OCI-LY1 (cell line): ENCODE results near the gene PI4KA.

Source experiments
- H2AFZ ChIP-seq: fragments of 200-600 bp; sonication (generic), shearing (Covaris generic); 2 replicates; pipeline ENCODE4 v1.6.0; 2014; ENCODE audit warnings: antibody characterized with exemption, mild to moderate bottlenecking, low read length
- H3F3A ChIP-seq: fragments of 200-600 bp; sonication (generic), shearing (Covaris generic); 2 replicates; pipeline ENCODE4 v1.6.0; 2014; ENCODE audit warnings: mild to moderate bottlenecking, antibody characterized with exemption, low read length, moderate library complexity; ENCODE audit not compliant: insufficient read depth
- H3K27ac ChIP-seq: fragments of 200-600 bp; sonication (generic); 2 replicates; pipeline ENCODE4 v1.5.1; 2014; ENCODE audit warnings: low read length, mixed run types, mild to moderate bottlenecking, low read depth; ENCODE audit not compliant: poor library complexity, severe bottlenecking
- H3K27me3 ChIP-seq: fragments of 200-600 bp; sonication (generic); 2 replicates; pipeline ENCODE4 v1.6.0; 2014; ENCODE audit warnings: antibody characterized with exemption, mild to moderate bottlenecking, low read length, moderate library complexity; ENCODE audit not compliant: insufficient read depth
- H3K36me3 ChIP-seq: fragments of 200-600 bp; sonication (generic); 2 replicates; pipeline ENCODE4 v1.6.1; 2014; ENCODE audit warnings: mild to moderate bottlenecking, antibody characterized with exemption, low read length, moderate library complexity, mixed read lengths; ENCODE audit not compliant: insufficient read depth
- H3K4me1 ChIP-seq: fragments of 200-600 bp; sonication (generic); 2 replicates; pipeline ENCODE4 v1.5.1; 2014; ENCODE audit warnings: mild to moderate bottlenecking, low read length, moderate library complexity; ENCODE audit not compliant: insufficient read depth, severe bottlenecking
- H3K4me2 ChIP-seq: fragments of 200-600 bp; sonication (generic), shearing (Covaris generic); 2 replicates; pipeline ENCODE4 v1.6.1; 2014; ENCODE audit warnings: low read length
- H3K4me3 ChIP-seq: fragments of 200-600 bp; sonication (generic); 2 replicates; pipeline ENCODE4 v1.5.1; 2014; ENCODE audit warnings: low read length, low read depth, mild to moderate bottlenecking, mixed read lengths; ENCODE audit not compliant: poor library complexity, severe bottlenecking
- H3K79me2 ChIP-seq: fragments of 200-600 bp; shearing (Covaris generic); 2 replicates; pipeline ENCODE4 v1.6.1; 2016; ENCODE audit warnings: mixed run types, low read length, mixed read lengths; ENCODE audit not compliant: insufficient read depth
- H3K9ac ChIP-seq: fragments of 200-600 bp; sonication (generic), shearing (Covaris generic); 2 replicates; pipeline ENCODE4 v1.6.1; 2014; ENCODE audit warnings: mild to moderate bottlenecking, low read length, mixed read lengths
- H3K9me2 ChIP-seq: fragments of 200-600 bp; sonication (generic), shearing (Covaris generic); 2 replicates; pipeline ENCODE4 v1.6.1; 2014; ENCODE audit warnings: low read depth, mild to moderate bottlenecking, low read length, mixed read lengths
- H3K9me3 ChIP-seq: fragments of 200-600 bp; shearing (Covaris generic); 2 replicates; pipeline ENCODE4 v1.6.1; 2014; ENCODE audit warnings: low read length, mixed read lengths
- H4K20me1 ChIP-seq: fragments of 200-600 bp; sonication (generic), shearing (Covaris generic); 2 replicates; pipeline ENCODE4 v1.6.0; 2016; ENCODE audit warnings: mild to moderate bottlenecking, low read length; ENCODE audit not compliant: insufficient read depth
- CTCF ChIP-seq: fragments of 200-600 bp; sonication (generic), shearing (Covaris generic); IDR thresholded peaks from 2 replicates; pipeline ENCODE4 v1.5.1; 2017; ENCODE audit warnings: mild to moderate bottlenecking, antibody characterized with exemption, low read length, moderate library complexity, mixed read lengths
- EZH2 ChIP-seq: fragments of 200-600 bp; sonication (generic), shearing (Covaris generic); IDR thresholded peaks from 2 replicates; pipeline ENCODE4 v1.8.0; 2017; ENCODE audit warnings: borderline replicate concordance, mixed run types, mild to moderate bottlenecking, antibody characterized with exemption, low read length, moderate library complexity, mixed read lengths

The PI4KA gene

GRCh38 chr22:20659920-20660319, 198.7 kb downstream of the PI4KA start:
- Histone ChIP-seq H4K20me1 (no peaks in the 10 kb centered on the region), H3K9me3 (no peaks in the 10 kb centered on the region), H2AFZ (no peak overlapping the region), H3K4me1 (no peaks in the 10 kb centered on the region), H3K9me2 (no peaks in the 10 kb centered on the region), H3K27me3 (no peaks in the 10 kb centered on the region; the same call in 1 of the 2 replicates), H3F3A (no peaks in the 10 kb centered on the region), H3K79me2 (no peaks in the 10 kb centered on the region), H3K4me2 (no peak overlapping the region), H3K4me3 (no peak overlapping the region), H3K36me3 (no peaks in the 10 kb centered on the region), H3K27ac (no peak overlapping the region), H3K9ac (no peak overlapping the region)
- TF ChIP-seq CTCF (no peak), EZH2 (no peak)

- Histone ChIP-seq H3K79me2 (no peaks in the 10 kb centered on the region), H3K9ac (no peak overlapping the region), H3K4me2 (no peak overlapping the region), H3F3A (no peaks in the 10 kb centered on the region), H3K9me3 (no peaks in the 10 kb centered on the region), H3K27me3 (no peaks in the 10 kb centered on the region; the same call in 1 of the 2 replicates), H3K36me3 (no peaks in the 10 kb centered on the region), H3K27ac (no peak overlapping the region), H3K9me2 (no peaks in the 10 kb centered on the region), H2AFZ (no peak overlapping the region), H3K4me1 (no peaks in the 10 kb centered on the region), H4K20me1 (no peaks in the 10 kb centered on the region), H3K4me3 (no peak overlapping the region)
- no peak for TF ChIP-seq EZH2
Observed at GRCh38 chr22:20659258-20659657, 199.4 kb downstream of the PI4KA start.

- Histone ChIP-seq H3K4me3 (no peak overlapping the region), H3K9ac (no peak overlapping the region), H3K9me3 (no peaks in the 10 kb centered on the region), H3F3A (no peaks in the 10 kb centered on the region), H2AFZ (no peak overlapping the region), H3K36me3 (no peaks in the 10 kb centered on the region), H4K20me1 (no peaks in the 10 kb centered on the region), H3K79me2 (no peaks in the 10 kb centered on the region), H3K27me3 (no peaks in the 10 kb centered on the region; the same call in 1 of the 2 replicates), H3K9me2 (no peaks in the 10 kb centered on the region), H3K4me1 (no peaks in the 10 kb centered on the region), H3K27ac (no peak overlapping the region), H3K4me2 (no peak overlapping the region)
- no peak for TF ChIP-seq CTCF
- TF ChIP-seq EZH2, result no peak
Observed at GRCh38 chr22:20658433-20659222, 200.0 kb downstream of the PI4KA start.

- H3K27me3 ChIP-seq, result no peaks in the 10 kb centered on the region; the same call in 1 of the 2 replicates
- H3K36me3 ChIP-seq, result no peaks in the 10 kb centered on the region
- H2AFZ ChIP-seq, result no peak overlapping the region
- no peak overlapping the region for H3K4me2 ChIP-seq
- no peaks in the 10 kb centered on the region for H4K20me1 ChIP-seq
- H3K9me2 ChIP-seq, result no peaks in the 10 kb centered on the region
- H3F3A ChIP-seq, result no peaks in the 10 kb centered on the region
- no peaks in the 10 kb centered on the region for H3K79me2 ChIP-seq
- no peak overlapping the region for H3K27ac ChIP-seq
- H3K4me3 ChIP-seq, result no peak overlapping the region
- TF ChIP-seq CTCF, result no peak
- TF ChIP-seq EZH2, result no peak
- H3K4me1 ChIP-seq, result no peaks in the 10 kb centered on the region
- no peak overlapping the region for H3K9ac ChIP-seq
- H3K9me3 ChIP-seq, result no peaks in the 10 kb centered on the region
Observed at GRCh38 chr22:20657963-20658362, 200.6 kb downstream of the PI4KA start.
